HFF-Myc (cell line): ENCODE measurements around the gene RPS28.

Source experiments
- DNase-seq: peaks from one replicate; pipeline ENCODE4 v3.0.0-alpha.2; 2011; ENCODE audit warnings: low read depth; ENCODE audit errors: extremely low read depth
- H3K4me3 ChIP-seq: replicated peaks from 2 replicates; pipeline ENCODE4 v1.5.1; 2011; ENCODE audit warnings: low read depth, mild to moderate bottlenecking, control low read depth, low read length
- CTCF ChIP-seq: IDR thresholded peaks from 2 replicates; pipeline ENCODE4 v1.5.1; 2012; ENCODE audit warnings: mild to moderate bottlenecking, low read depth, low read length, control low read depth; ENCODE audit errors: missing control alignments

Gene RPS28

GRCh38 chr19:8334458-8335342 lies 13.4 kb downstream of the RPS28 start:
- no peak for DNase-seq
- H3K4me3 ChIP-seq: peak overlapping the region; percentile 7; the same call in 1 of the 2 replicates

DNA sequence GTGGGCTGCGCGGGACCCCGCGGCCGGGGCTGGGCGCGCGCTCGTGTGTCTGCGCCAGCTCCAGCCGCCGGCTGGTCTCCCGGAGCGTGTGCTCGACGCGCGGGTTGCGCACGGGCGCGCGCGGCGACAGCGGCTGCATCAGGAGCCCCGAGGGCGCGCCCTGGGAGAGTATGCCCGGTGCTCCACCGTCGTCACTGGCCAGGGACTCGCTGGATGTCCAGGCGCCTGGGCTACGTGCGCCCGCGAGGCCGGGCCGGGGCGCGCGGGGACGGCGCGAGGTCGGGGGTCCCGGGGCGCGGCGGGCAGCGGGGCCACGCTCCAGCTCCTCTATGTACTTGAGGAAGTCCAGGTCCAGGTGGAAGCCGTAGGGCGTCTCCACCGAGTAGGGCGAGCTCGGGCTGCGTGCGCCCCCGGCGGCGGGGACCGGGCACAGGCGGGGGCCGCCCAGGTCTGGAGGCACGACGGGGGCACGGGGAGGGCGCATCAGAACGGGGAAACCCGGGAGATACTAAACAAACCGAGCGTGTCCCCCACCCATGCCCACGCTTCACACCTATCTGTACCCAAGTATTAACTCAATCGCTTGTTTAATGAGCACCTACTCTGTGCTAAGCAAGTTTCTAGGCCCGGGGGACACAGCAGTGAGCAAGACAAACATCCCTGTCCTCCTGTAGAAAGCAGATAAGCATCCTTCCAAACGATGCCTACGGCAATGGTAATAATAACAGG lies 14.2 kb downstream of the RPS28 start:
- H3K4me3 ChIP-seq: no peak overlapping the region
- no peak for DNase-seq

More at GRCh38 chr19:8334458-8335342, 13.4 kb downstream of the RPS28 start:
- TF ChIP-seq CTCF: no peak

DNA sequence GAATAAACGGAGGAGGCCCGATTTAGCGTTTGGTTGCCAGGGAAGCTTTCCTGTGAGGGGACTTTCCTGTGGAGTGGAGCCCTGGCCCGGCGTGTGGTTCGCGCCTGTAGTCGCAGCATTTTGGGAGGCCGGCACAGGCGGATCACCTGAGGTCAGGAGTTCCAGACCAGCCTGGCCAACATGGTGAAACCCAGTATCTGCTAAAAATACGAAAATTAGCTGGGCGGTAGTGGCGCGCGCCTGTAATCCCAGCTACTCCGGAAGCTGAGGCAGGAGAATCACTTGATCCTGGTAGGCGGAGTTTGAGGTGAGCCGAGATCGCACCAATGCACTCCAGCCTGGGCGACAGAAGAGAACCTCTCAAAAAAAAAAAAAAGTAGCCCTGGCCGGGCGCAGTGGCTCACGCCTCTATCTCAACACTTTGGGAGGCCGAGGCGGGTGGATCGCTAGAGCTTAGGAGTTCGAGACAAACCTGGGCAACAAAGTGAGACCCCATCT lies 14.8 kb downstream of the RPS28 start:
- no peak for TF ChIP-seq CTCF
- no peak for DNase-seq
- no peak overlapping the region for H3K4me3 ChIP-seq

More for the DNA sequence above, 14.2 kb downstream of the RPS28 start:
- TF ChIP-seq CTCF: no peak

- H3K4me3 ChIP-seq: no peak overlapping the region
- DNase-seq: no peak
- no peak for TF ChIP-seq CTCF
Measured at GRCh38 chr19:8336660-8337059, 15.4 kb downstream of the RPS28 start.

DNA sequence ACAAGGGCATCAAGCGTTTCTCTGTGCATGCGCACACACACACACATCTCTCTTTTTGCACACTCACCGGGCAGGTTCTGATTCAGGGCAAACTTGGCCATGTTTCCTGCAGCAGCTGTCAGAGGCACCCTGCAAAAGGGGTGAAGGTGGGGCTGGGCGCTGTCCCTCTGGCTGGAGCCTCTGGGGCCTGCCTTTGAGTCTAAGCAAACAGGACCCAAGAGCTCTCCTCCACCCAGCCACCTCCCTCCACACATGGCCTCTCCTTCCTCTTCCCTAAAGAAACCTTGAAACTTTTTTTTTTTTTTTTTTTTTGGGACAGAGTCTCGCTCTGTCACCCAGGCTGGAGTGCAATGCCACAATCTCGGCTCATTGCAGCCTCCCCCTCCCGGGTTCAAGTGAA lies 16.4 kb downstream of the RPS28 start:
- DNase-seq: no peak
- no peak overlapping the region for H3K4me3 ChIP-seq
- TF ChIP-seq CTCF: no peak

- TF ChIP-seq CTCF: no peak
- no peak for DNase-seq
Measured at GRCh38 chr19:8338835-8339234, 17.5 kb downstream of the RPS28 start.

More at GRCh38 chr19:8338835-8339234, 17.5 kb downstream of the RPS28 start:
- no peak overlapping the region for H3K4me3 ChIP-seq
